Breast epithelium (tissue), 4 donors: Measurements from ENCODE around the gene TLX1. TPM values are rescaled to one million over a fixed set of nuclear protein-coding genes. Genes with fewer than 3 reads are reported as not detected.

Source experiments
- DNase-seq, 2 donors: peaks; one replicate each; pipeline ENCODE4 v3.0.0-alpha.2; 2019; ENCODE audit warnings: low spot score in 2 of 2
- H3K27ac ChIP-seq, 2 donors: fragments of 200-600 bp; sonication (generic) in 1 of 2; one replicate each; pipeline ENCODE4 v1.5.1; 2016 to 2019; ENCODE audit warnings: mild to moderate bottlenecking in 1 of 2
- H3K27me3 ChIP-seq, 2 donors: fragments of 200-600 bp; sonication (generic) in 1 of 2; one replicate each; pipeline versions ENCODE4 v1.5.1 to v1.6.0; 2017 to 2019; ENCODE audit warnings: control low read depth in 1 of 2, mild to moderate bottlenecking in 1 of 2
- H3K36me3 ChIP-seq: fragments of 200-600 bp; one replicate; pipeline ENCODE4 v1.5.1; 2019
- H3K4me1 ChIP-seq, 2 donors: fragments of 200-600 bp; sonication (generic); one replicate each; pipeline ENCODE4 v1.5.1; 2016 to 2019; ENCODE audit warnings: control low read depth in 1 of 2
- H3K4me3 ChIP-seq, 3 donors: fragments of 200-600 bp; sonication (generic); 1 replicate in 2 of 3; 2 replicates in 1 of 3; pipeline ENCODE4 v1.5.1; 2016 to 2019; ENCODE audit warnings: mild to moderate bottlenecking in 3 of 3, moderate library complexity in 2 of 3
- H3K9me3 ChIP-seq, 2 donors: fragments of 200-600 bp; sonication (generic) in 1 of 2; one replicate each; pipeline ENCODE4 v1.5.1; 2016 to 2019; ENCODE audit warnings: control low read depth in 1 of 2
- CTCF ChIP-seq, 3 donors: fragments of 450-650 bp; IDR thresholded peaks; one replicate each; pipeline ENCODE4 v1.5.1; 2016 to 2017; ENCODE audit warnings: antibody characterized with exemption in 3 of 3, mild to moderate bottlenecking in 3 of 3, moderate library complexity in 3 of 3
- POLR2A ChIP-seq: fragments of 450-650 bp; IDR thresholded peaks from one replicate; pipeline ENCODE4 v1.6.1; 2016; ENCODE audit warnings: antibody characterized with exemption, mild to moderate bottlenecking, moderate library complexity
- POLR2AphosphoS5 ChIP-seq, 3 donors: sonication (generic); formaldehyde crosslinking; IDR thresholded peaks; one replicate each; pipeline ENCODE4 v1.6.1; 2017; ENCODE audit warnings: antibody characterized with exemption in 3 of 3
- intact Hi-C: fragments of 100-400 bp; cut with DNase I; formaldehyde crosslinking; loops from one replicate; pipeline ENCODE4 v1.15.1; 2023; ENCODE audit warnings: low total_unique reads
- total RNA-seq, 3 donors: library from RNA; depleted of rRNA; stranded (reverse); fragments of >200 nt; gene quantifications; one replicate each; pipeline ENCODE4 v1.1.0, GENCODE V29; 2016

TLX1 gene
- total RNA-seq, 3 donors from 2014 or later = not detected

- Histone ChIP-seq H3K27me3 (peaks cover 20 to 100% of the 10 kb centered on the region in 2 donors), H3K4me3 (no peak overlapping the region), H3K4me1 (peaks cover 3 to 11% of the 10 kb centered on the region in 2 donors), H3K36me3 (no peaks in the 10 kb centered on the region), H3K27ac (no peak overlapping the region), H3K9me3 (no peaks in the 10 kb centered on the region)
- intact Hi-C loops = no loop called here
- DNase-seq = no peak
- TF ChIP-seq POLR2AphosphoS5 (IDR thresholded peaks at IDR 0.05) = no peak
- no peak for TF ChIP-seq POLR2A
- no peak for TF ChIP-seq CTCF (IDR thresholded peaks at IDR 0.05)
Measured at GRCh38 chr10:101132636-101133473, 1.8 kb downstream of the TLX1 start.

- Histone ChIP-seq H3K9me3 (no peaks in the 10 kb centered on the region), H3K27ac (no peak overlapping the region), H3K36me3 (no peaks in the 10 kb centered on the region), H3K4me3 (peak overlapping the region in 1 of 3 donors; percentile 44), H3K27me3 (peaks cover 20 to 100% of the 10 kb centered on the region in 2 donors), H3K4me1 (peaks cover 3 to 11% of the 10 kb centered on the region in 2 donors)
- no peak for DNase-seq
- TF ChIP-seq CTCF (IDR thresholded peaks at IDR 0.05) (no peak), POLR2A (no peak), POLR2AphosphoS5 (IDR thresholded peaks at IDR 0.05) (no peak)
- intact Hi-C loops = no loop called here
Measured at GRCh38 chr10:101133489-101134298, 2.6 kb downstream of the TLX1 start.

GRCh38 chr10:101134299-101135127, 3.4 kb downstream of the TLX1 start:
- intact Hi-C loops = no loop called here
- peaks cover 3 to 11% of the 10 kb centered on the region in 2 donors for H3K4me1 ChIP-seq

More at GRCh38 chr10:101134299-101135127, 3.4 kb downstream of the TLX1 start:
- DNase-seq = no peak
- Histone ChIP-seq H3K4me3 (peak overlapping the region; percentile 9 to 44 (median 19)), H3K27me3 (peaks cover 25 to 100% of the 10 kb centered on the region in 2 donors), H3K9me3 (no peaks in the 10 kb centered on the region), H3K27ac (no peak overlapping the region), H3K36me3 (no peaks in the 10 kb centered on the region)
- TF ChIP-seq CTCF (IDR thresholded peaks at IDR 0.05) (no peak), POLR2AphosphoS5 (IDR thresholded peaks at IDR 0.05) (no peak), POLR2A (no peak)
